H1 (cell line): ENCODE measurements around the gene ZFYVE21. TPM values are rescaled to one million over a fixed set of nuclear protein-coding genes. Genes with fewer than 3 reads are reported as not detected.

Source experiments
- CTCF ChIA-PET: fragments of 300-600 bp; sonication (Branson Sonifier 250); formaldehyde crosslinking; loops from one replicate; lab custom pipeline; 2021; ENCODE audit not compliant: partially characterized antibody; lab: Charles Lee
- POLR2A ChIA-PET: fragments of 300-600 bp; sonication (Branson Sonifier 250); formaldehyde crosslinking; loops from one replicate; lab custom pipeline; 2021; ENCODE audit warnings: inconsistent platforms; ENCODE audit not compliant: partially characterized antibody; lab: Charles Lee
- DNase-seq, 2 experiments: peaks; one replicate each; pipeline versions ENCODE4 v3.0.0 to v3.0.0-alpha.2; 2010 to 2022; ENCODE audit warnings: low spot score in 2 of 2, low read depth in 1 of 2, mixed read lengths in 1 of 2
- FAIRE-seq: peaks from 2 replicates; lab custom pipeline; 2011; peaks lifted over from hg19 to GRCh38; lab: Jason Lieb, UNC
- H2AFZ ChIP-seq: 2 replicates; pipeline ENCODE4 v1.8.1; 2012; ENCODE audit warnings: low read length, inconsistent platforms
- H2AK5ac ChIP-seq: 2 replicates; pipeline ENCODE4 v1.6.1; 2013; ENCODE audit warnings: low read depth, low read length
- H2BK120ac ChIP-seq: replicated peaks from 2 replicates; pipeline ENCODE3; 2013; ENCODE audit warnings: low read depth, low read length, inconsistent platforms
- H2BK12ac ChIP-seq: 2 replicates; pipeline ENCODE4 v1.6.1; 2013; ENCODE audit warnings: low read depth, low read length
- H2BK15ac ChIP-seq: 2 replicates; pipeline ENCODE4 v1.6.1; 2013; ENCODE audit warnings: low read length
- H2BK20ac ChIP-seq: 2 replicates; pipeline ENCODE4 v1.6.1; 2013; ENCODE audit warnings: low read length
- H2BK5ac ChIP-seq: 2 replicates; pipeline ENCODE4 v1.6.1; 2013; ENCODE audit warnings: low read depth, low read length
- H3K14ac ChIP-seq: 2 replicates; pipeline ENCODE4 v1.6.1; 2013; ENCODE audit warnings: inconsistent platforms; ENCODE audit not compliant: insufficient read length
- H3K18ac ChIP-seq: 2 replicates; pipeline ENCODE4 v1.6.1; 2013; ENCODE audit warnings: low read length; ENCODE audit errors: extremely low read depth
- H3K23ac ChIP-seq: 2 replicates; pipeline ENCODE4 v1.6.1; 2013; ENCODE audit warnings: inconsistent platforms; ENCODE audit not compliant: insufficient read length
- H3K23me2 ChIP-seq: 2 replicates; pipeline ENCODE4 v1.6.1; 2013; ENCODE audit warnings: low read depth, low read length
- H3K27ac ChIP-seq: 2 replicates; pipeline ENCODE4 v1.6.1; 2011; ENCODE audit warnings: low read depth, low read length, inconsistent platforms
- H3K27me3 ChIP-seq, 4 experiments: replicated peaks in 1 of 4; 1 replicate in 1 of 4; 2 replicates in 3 of 4; pipeline versions ENCODE4 v1.6.1 to v1.8.1; 2011 to 2013; ENCODE audit warnings: low read length in 3 of 4, mild to moderate bottlenecking in 3 of 4, inconsistent platforms in 2 of 4, mixed read lengths in 2 of 4, moderate library complexity in 1 of 4; ENCODE audit not compliant: control insufficient read depth in 3 of 4, insufficient read depth in 3 of 4; ENCODE audit errors: extremely low read depth in 1 of 4
- H3K36me3 ChIP-seq, 4 experiments: 2 replicates each; pipeline versions ENCODE4 v1.6.1 to v1.8.1; 2011 to 2013; ENCODE audit warnings: mild to moderate bottlenecking in 4 of 4, low read length in 3 of 4, moderate library complexity in 2 of 4, control low read depth in 1 of 4, inconsistent platforms in 1 of 4; ENCODE audit not compliant: insufficient read depth in 4 of 4, control insufficient read depth in 2 of 4
- H3K4ac ChIP-seq: replicated peaks from 2 replicates; pipeline ENCODE3; 2013; ENCODE audit warnings: low read length, low read depth, mixed read lengths, inconsistent platforms; ENCODE audit not compliant: insufficient read length
- H3K4me1 ChIP-seq, 4 experiments: replicated peaks in 1 of 4; 1 replicate in 1 of 4; 2 replicates in 3 of 4; pipeline versions ENCODE4 v1.6.1 to v1.8.1; 2011 to 2013; ENCODE audit warnings: low read length in 3 of 4, inconsistent platforms in 2 of 4, mixed read lengths in 1 of 4; ENCODE audit not compliant: insufficient read depth in 4 of 4, control insufficient read depth in 3 of 4
- H3K4me2 ChIP-seq, 2 experiments: 2 replicates each; pipeline versions ENCODE4 v1.6.1 to v1.8.1; 2011 to 2013; ENCODE audit warnings: low read depth in 2 of 2, low read length in 2 of 2, control low read depth in 1 of 2, inconsistent platforms in 1 of 2, mild to moderate bottlenecking in 1 of 2; ENCODE audit not compliant: insufficient read depth in 1 of 2
- H3K4me3 ChIP-seq, 4 experiments: fragments of 200-600, 300-600 bp in 1 of 4; sonication (generic), shearing (Covaris generic), sonication (Bioruptor Twin) in 1 of 4; 2 replicates each; pipeline versions ENCODE4 v1.5.1 to v1.8.1; 2011 to 2016; ENCODE audit warnings: low read length in 4 of 4, low read depth in 3 of 4, control low read depth in 2 of 4, inconsistent platforms in 2 of 4, mild to moderate bottlenecking in 2 of 4, mixed read lengths in 1 of 4, moderate library complexity in 1 of 4; ENCODE audit not compliant: insufficient read depth in 2 of 4; ENCODE audit errors: extremely low read depth in 1 of 4
- H3K56ac ChIP-seq: replicated peaks from 2 replicates; pipeline ENCODE3; 2013; ENCODE audit warnings: low read depth, mild to moderate bottlenecking, mixed read lengths, low read length, inconsistent platforms; ENCODE audit not compliant: insufficient read length
- H3K79me1 ChIP-seq: 2 replicates; pipeline ENCODE4 v1.6.1; 2013; ENCODE audit warnings: low read depth, low read length, control low read depth
- H3K79me2 ChIP-seq, 2 experiments: 2 replicates each; pipeline versions ENCODE4 v1.6.1 to v1.8.1; 2012 to 2013; ENCODE audit warnings: low read length in 2 of 2, mild to moderate bottlenecking in 2 of 2, inconsistent platforms in 1 of 2; ENCODE audit not compliant: insufficient read depth in 2 of 2, control insufficient read depth in 1 of 2
- H3K9ac ChIP-seq, 4 experiments: replicated peaks in 1 of 4; 1 replicate in 1 of 4; 2 replicates in 3 of 4; pipeline versions ENCODE4 v1.6.1 to v1.8.1; 2011 to 2013; ENCODE audit warnings: low read depth in 3 of 4, low read length in 3 of 4, control low read depth in 2 of 4, mild to moderate bottlenecking in 2 of 4, moderate library complexity in 2 of 4, inconsistent platforms in 1 of 4; ENCODE audit errors: extremely low read depth in 1 of 4
- H3K9me3 ChIP-seq, 2 experiments: 2 replicates each; pipeline versions ENCODE4 v1.6.1 to v1.8.1; 2012 to 2013; ENCODE audit warnings: mild to moderate bottlenecking in 2 of 2, moderate library complexity in 2 of 2, control low read depth in 1 of 2, inconsistent platforms in 1 of 2, low read depth in 1 of 2, low read length in 1 of 2, mixed read lengths in 1 of 2; ENCODE audit not compliant: insufficient read depth in 2 of 2
- H4K20me1 ChIP-seq, 2 experiments: replicated peaks in 1 of 2; 2 replicates each; pipeline versions ENCODE3 to v1.8.1; 2011 to 2013; ENCODE audit warnings: inconsistent platforms in 2 of 2, low read length in 2 of 2, mild to moderate bottlenecking in 1 of 2; ENCODE audit not compliant: insufficient read depth in 2 of 2, control insufficient read depth in 1 of 2
- H4K5ac ChIP-seq: 2 replicates; pipeline ENCODE4 v1.6.1; 2013; ENCODE audit warnings: low read length, low read depth, mixed read lengths, inconsistent platforms; ENCODE audit not compliant: insufficient read length
- H4K8ac ChIP-seq: 2 replicates; pipeline ENCODE4 v1.8.0; 2013; ENCODE audit warnings: mild to moderate bottlenecking, moderate library complexity, low read length, inconsistent platforms; ENCODE audit not compliant: insufficient read depth; ENCODE audit errors: extremely low read depth
- H4K91ac ChIP-seq: replicated peaks from 2 replicates; pipeline ENCODE3; 2013; ENCODE audit warnings: low read length, mixed read lengths, inconsistent platforms; ENCODE audit not compliant: insufficient read length
- KDM1A ChIP-seq: fragments of 200-600, 300-600 bp; sonication (generic); IDR thresholded peaks from 2 replicates; pipeline ENCODE4 v1.7.1; 2016; ENCODE audit warnings: mild to moderate bottlenecking, low read length, borderline replicate concordance
- NANOG ChIP-seq: IDR thresholded peaks from 2 replicates; pipeline ENCODE4 v1.6.1; 2011; ENCODE audit warnings: low read length, low read depth, mild to moderate bottlenecking, inconsistent platforms; ENCODE audit not compliant: insufficient read depth, poor library complexity, severe bottlenecking
- PHF8 ChIP-seq: fragments of 200-600 bp; sonication (generic); conservative IDR thresholded peaks from 2 replicates; pipeline ENCODE4 v1.7.1; 2012; ENCODE audit warnings: low read depth, mild to moderate bottlenecking, inconsistent platforms, low read length, moderate library complexity
- TEAD4 ChIP-seq: IDR thresholded peaks from 2 replicates; pipeline ENCODE4 v1.6.1; 2012; ENCODE audit warnings: low read depth, low read length, inconsistent platforms, mixed read lengths
- WGBS, 2 experiments: shearing (Covaris generic) in 1 of 2; methylation state at CpG; one replicate each; pipeline versions ENCODE4 v1.1.6 to v1.1.7; 2013 to 2015; ENCODE audit warnings: low lambda C conversion rate in 2 of 2, mixed read lengths in 2 of 2, inconsistent platforms in 1 of 2, low coverage in 1 of 2, missing lambda C conversion rate in 1 of 2; ENCODE audit not compliant: insufficient replicate concordance in 2 of 2, insufficient coverage in 1 of 2, insufficient read length in 1 of 2; ENCODE audit errors: extremely low coverage in 1 of 2, missing lambda C conversion rate in 1 of 2; 5-methylcytosine and 5-hydroxymethylcytosine counted together
- polyA plus RNA-seq, 7 experiments: library from polyadenylated mRNA; depleted of rRNA in 3 of 7; stranded (reverse) in 5 of 7; unstranded in 2 of 7; fragments of >200 nt in 5 of 7; fragments of 200-250 nt in 2 of 7; gene quantifications; 1 replicate in 5 of 7; 2 replicates in 1 of 7; 4 replicates in 1 of 7; pipeline versions ENCODE4 v1.2.1 to v1.2.3, GENCODE V29; 2011 to 2013; ENCODE audit warnings: missing spikeins in 2 of 7, mixed read lengths in 2 of 7
- total RNA-seq: library from RNA; stranded (reverse); fragmentation: NEBNext Ultra II Directional; extraction: Animal tissue kit (Norgen Biotek cat#: 25700); gene quantifications from 2 replicates; pipeline ENCODE4 v1.2.1, GENCODE V29; 2021

Gene ZFYVE21
- total and polyA plus RNA-seq, 2 of the 8 experiments (the other 6 are each of a cell fraction or from before 2014, with no cell fraction given), result 53.4 to 127 TPM

DNA sequence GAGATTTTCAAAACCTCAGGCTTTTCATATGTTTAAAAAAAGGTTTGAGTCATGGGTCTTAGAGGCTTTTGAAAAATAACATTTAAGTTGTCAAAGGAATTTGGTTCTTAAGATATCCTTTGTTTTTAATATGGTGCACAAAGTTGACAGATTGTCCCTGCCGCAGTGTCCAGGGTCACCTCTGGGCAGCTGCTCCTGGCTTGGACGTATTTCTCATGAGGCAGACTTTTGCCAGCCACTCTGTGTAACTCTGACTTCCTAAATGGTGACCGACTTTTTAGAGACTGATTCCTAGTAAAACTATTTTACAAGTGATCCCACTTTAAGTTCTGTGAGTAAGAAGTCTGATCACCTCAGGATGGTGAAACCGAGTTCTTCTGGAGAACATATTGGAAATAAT, 27.9 kb upstream of the ZFYVE21 start:
- no peak overlapping the region for H2BK5ac ChIP-seq
- no peak overlapping the region for H3K27ac ChIP-seq
- H4K91ac ChIP-seq, result no peak overlapping the region
- H3K4ac ChIP-seq, result no peak overlapping the region
- H4K20me1 ChIP-seq, result peaks cover 10 to 17% of the 10 kb centered on the region in 2 experiments
- TF ChIP-seq KDM1A (no peak), PHF8 (no peak), TEAD4 (no peak), NANOG (no peak)
- DNase-seq (no peak), FAIRE-seq (no peak)
- H2AFZ ChIP-seq, result no peak overlapping the region
- no peak overlapping the region for H2AK5ac ChIP-seq
- no peak overlapping the region for H2BK20ac ChIP-seq
- H3K56ac ChIP-seq, result no peak overlapping the region
- no peak overlapping the region for H4K5ac ChIP-seq
- H3K36me3 ChIP-seq, result peaks cover 12 to 58% (median 21%) of the 10 kb centered on the region in 4 experiments; a peak in 6 of 8 replicates
- ChIA-PET CTCF (interaction anchor here (1.9 kb wide), 1 partner anchor 18 kb away, joined by 3 read pairs; no protein-coding TSS in a partner anchor), POLR2A (interaction anchor here (0.7 kb wide), 1 partner anchor 13 kb away, joined by 3 read pairs; no protein-coding TSS in a partner anchor)
- H3K14ac ChIP-seq, result no peak overlapping the region
- no peaks in the 10 kb centered on the region for H3K9me3 ChIP-seq
- H3K79me1 ChIP-seq, result peaks cover 8% of the 10 kb centered on the region
- no peak overlapping the region for H3K4me3 ChIP-seq
- H3K23ac ChIP-seq, result no peak overlapping the region
- no peak overlapping the region for H2BK15ac ChIP-seq
- no peaks in the 10 kb centered on the region for H3K23me2 ChIP-seq
- H4K8ac ChIP-seq, result no peak overlapping the region
- WGBS, 2 experiments, result 89% methylated on average over 4 of the region's 4 CpGs; no CpG with 5 or more reads in 1 of the 2 experiments
- peaks cover 0 to 3% (median 0%) of the 10 kb centered on the region in 4 experiments; a peak in 1 of 7 replicates for H3K4me1 ChIP-seq
- no peak overlapping the region for H3K4me2 ChIP-seq
- H3K27me3 ChIP-seq, result no peaks in the 10 kb centered on the region
- no peak overlapping the region for H2BK12ac ChIP-seq
- peaks cover 0 to 3% of the 10 kb centered on the region in 2 experiments; a peak in 1 of 4 replicates for H3K79me2 ChIP-seq
- no peak overlapping the region for H3K9ac ChIP-seq
- no peak overlapping the region for H3K18ac ChIP-seq
- H2BK120ac ChIP-seq, result no peak overlapping the region
